ENCODE data around the gene RNF19B. TPM values are rescaled to one million over a fixed set of nuclear protein-coding genes. Genes with fewer than 3 reads are reported as not detected.
A peak's percentile ranks its signal among the peaks of the same experiment; 100 is the strongest.

Gene RNF19B
- total RNA-seq, 1 donor from 2014 or later = 6.6 TPM

- no peak for DNase-seq (ENCODE audit: low spot score)
Observed at GRCh38 chr1:32903991-32904785, 60.4 kb downstream of the RNF19B start.

GRCh38 chr1:32902535-32902920, 62.1 kb downstream of the RNF19B start:
- DNase-seq (ENCODE audit: low spot score) = no peak
- no peak for ATAC-seq

More at GRCh38 chr1:32903991-32904785, 60.4 kb downstream of the RNF19B start:
- peak; percentile 74 for ATAC-seq

- ATAC-seq (no peak), DNase-seq (ENCODE audit: low spot score) (no peak)
Observed at GRCh38 chr1:32901823-32902534, 62.6 kb downstream of the RNF19B start.

- ATAC-seq (peak; percentile 79), DNase-seq (ENCODE audit: low spot score) (no peak)
Observed at GRCh38 chr1:32900956-32901822, 63.4 kb downstream of the RNF19B start, which contains the start of gene TMEM54. Gene TMEM54, minus strand, starts transcription at chr1:32901389. Its CDS starts 151 bp downstream, at chr1:32901238.

- no peak for DNase-seq (ENCODE audit: low spot score)
- ATAC-seq = no peak
Observed at GRCh38 chr1:32900371-32900955, 64.1 kb downstream of the RNF19B start.

- ATAC-seq (peak; percentile 36), DNase-seq (ENCODE audit: low spot score) (no peak)
Observed at GRCh38 chr1:32899586-32900296, 64.9 kb downstream of the RNF19B start.

- ATAC-seq = no peak
- no peak for DNase-seq (ENCODE audit: low spot score)
Observed at GRCh38 chr1:32898958-32899357, 65.7 kb downstream of the RNF19B start.

- DNase-seq (ENCODE audit: low spot score) = no peak
Observed at GRCh38 chr1:32898056-32898455, 66.6 kb downstream of the RNF19B start.

GRCh38 chr1:32897082-32898049, 67.2 kb downstream of the RNF19B start:
- ATAC-seq (no peak), DNase-seq (ENCODE audit: low spot score) (no peak)

More at GRCh38 chr1:32898056-32898455, 66.6 kb downstream of the RNF19B start:
- no peak for ATAC-seq

GRCh38 chr1:32896451-32896850, 68.2 kb downstream of the RNF19B start:
- no peak for DNase-seq (ENCODE audit: low spot score)
- no peak for ATAC-seq

- DNase-seq (ENCODE audit: low spot score) (peak; percentile 76), ATAC-seq (peak; percentile 86)
Observed at GRCh38 chr1:32895325-32896215, 69.0 kb downstream of the RNF19B start.

GRCh38 chr1:32894681-32895080, 69.9 kb downstream of the RNF19B start:
- no peak for DNase-seq (ENCODE audit: low spot score)
- no peak for ATAC-seq

GRCh38 chr1:32894019-32894600, 70.5 kb downstream of the RNF19B start:
- ATAC-seq (no peak), DNase-seq (ENCODE audit: low spot score) (no peak)

GRCh38 chr1:32893198-32894018, 71.2 kb downstream of the RNF19B start:
- DNase-seq (ENCODE audit: low spot score) (no peak), ATAC-seq (peak; percentile 20)

- DNase-seq (ENCODE audit: low spot score) (no peak), ATAC-seq (no peak)
Observed at GRCh38 chr1:32892368-32893197, 72.0 kb downstream of the RNF19B start.

GRCh38 chr1:32891630-32892029, 73.0 kb downstream of the RNF19B start:
- DNase-seq (ENCODE audit: low spot score) (no peak), ATAC-seq (no peak)

Measured in left lobe of liver (tissue), 2 donors.